Activated naive CD4-positive, alpha-beta T cell treated with anti-CD3 and anti-CD28 coated beads for 36 hours (primary cell): ENCODE measurements around the gene GPR42. TPM values are rescaled to one million over a fixed set of nuclear protein-coding genes. Genes with fewer than 3 reads are reported as not detected.

Source experiments
- CTCF ChIA-PET: fragments of 350-600 bp; sonication (Branson Sonifier 250); formaldehyde crosslinking; loops from one replicate; lab custom pipeline; 2021; ENCODE audit warnings: antibody characterized with exemption; lab: Charles Lee
- DNase-seq: peaks from one replicate; pipeline ENCODE4 v3.0.0-alpha.2; 2020
- H3K27ac Mint-ChIP-seq: one replicate; pipeline ENCODE4 v1.8.0; 2021; ENCODE audit warnings: mild to moderate bottlenecking, mixed read lengths
- H3K27me3 Mint-ChIP-seq: one replicate; pipeline ENCODE4 v1.8.0; 2021; ENCODE audit warnings: low read depth, mixed read lengths
- H3K36me3 Mint-ChIP-seq: one replicate; pipeline ENCODE4 v1.8.0; 2021; ENCODE audit warnings: low read depth, mixed read lengths
- H3K4me1 Mint-ChIP-seq: one replicate; pipeline ENCODE4 v1.8.0; 2021; ENCODE audit warnings: low read depth, mixed read lengths
- H3K4me3 Mint-ChIP-seq: one replicate; pipeline ENCODE4 v1.8.0; 2021; ENCODE audit warnings: mild to moderate bottlenecking, moderate library complexity, mixed read lengths
- H3K9me3 Mint-ChIP-seq: one replicate; pipeline ENCODE4 v1.8.0; 2021; ENCODE audit warnings: mixed read lengths
- intact Hi-C: fragments of 100-400 bp; cut with micrococcal nuclease; formaldehyde crosslinking; loops from one replicate; pipeline ENCODE4 v1.15.1; 2023
- total RNA-seq, 2 experiments: library from RNA; stranded (reverse); gene quantifications; one replicate each; pipeline ENCODE4 v1.2.3, GENCODE V29; 2021

The GPR42 gene
- total RNA-seq, 2 experiments from 2014 or later, result 0.17 to 0.30 TPM

DNA sequence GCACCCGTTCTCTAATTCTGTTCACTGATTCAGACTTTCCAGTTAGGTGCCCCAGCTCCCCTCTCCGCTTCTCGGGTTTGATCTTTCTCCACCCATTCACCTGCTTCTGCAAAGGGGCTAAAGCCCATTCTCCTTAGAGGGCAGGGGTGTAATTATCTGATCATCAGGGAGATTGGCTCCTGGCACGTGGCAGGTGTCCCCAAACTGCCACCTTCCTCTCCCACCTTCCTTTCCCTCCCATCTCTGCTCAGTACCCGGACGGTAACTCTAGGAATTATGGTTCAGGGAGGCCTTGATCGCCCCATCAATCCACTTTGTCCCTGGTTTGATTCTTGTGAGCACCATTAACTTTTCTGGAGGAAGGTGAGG is 23.0 kb upstream of the GPR42 start:
- Mint-ChIP-seq H3K27me3 (peaks cover 2% of the 10 kb centered on the region), H3K4me3 (peak overlapping the region; percentile 46), H3K4me1 (peaks cover 36% of the 10 kb centered on the region), H3K36me3 (no peaks in the 10 kb centered on the region), H3K27ac (peak overlapping the region; percentile 98), H3K9me3 (no peaks in the 10 kb centered on the region)
- no peak for DNase-seq
- intact Hi-C loops, result loop anchor here (1.0 to 2.0 kb wide), 7 partner anchors 15 to 363 kb away; partner anchors contain the start of gene LSR
- CTCF ChIA-PET, result interaction anchor here (0.6 to 1.5 kb wide), 4 partner anchors 10 to 156 kb away, joined by 4 to 8 read pairs (median 6); no protein-coding TSS in a partner anchor

- no peak overlapping the region for H3K4me3 Mint-ChIP-seq
- no peaks in the 10 kb centered on the region for H3K9me3 Mint-ChIP-seq
- peaks cover 38% of the 10 kb centered on the region for H3K4me1 Mint-ChIP-seq
- peak overlapping the region; percentile 9 for H3K27ac Mint-ChIP-seq
- peaks cover 2% of the 10 kb centered on the region for H3K27me3 Mint-ChIP-seq
- no peak for DNase-seq
- no peaks in the 10 kb centered on the region for H3K36me3 Mint-ChIP-seq
- CTCF ChIA-PET, result interaction anchor here (0.7 to 1.6 kb wide), 2 partner anchors 146 to 199 kb away, joined by 3 to 8 read pairs; no protein-coding TSS in a partner anchor
- intact Hi-C loops, result no loop called here
Observed at GRCh38 chr19:35348911-35349611, 21.8 kb upstream of the GPR42 start.

DNA sequence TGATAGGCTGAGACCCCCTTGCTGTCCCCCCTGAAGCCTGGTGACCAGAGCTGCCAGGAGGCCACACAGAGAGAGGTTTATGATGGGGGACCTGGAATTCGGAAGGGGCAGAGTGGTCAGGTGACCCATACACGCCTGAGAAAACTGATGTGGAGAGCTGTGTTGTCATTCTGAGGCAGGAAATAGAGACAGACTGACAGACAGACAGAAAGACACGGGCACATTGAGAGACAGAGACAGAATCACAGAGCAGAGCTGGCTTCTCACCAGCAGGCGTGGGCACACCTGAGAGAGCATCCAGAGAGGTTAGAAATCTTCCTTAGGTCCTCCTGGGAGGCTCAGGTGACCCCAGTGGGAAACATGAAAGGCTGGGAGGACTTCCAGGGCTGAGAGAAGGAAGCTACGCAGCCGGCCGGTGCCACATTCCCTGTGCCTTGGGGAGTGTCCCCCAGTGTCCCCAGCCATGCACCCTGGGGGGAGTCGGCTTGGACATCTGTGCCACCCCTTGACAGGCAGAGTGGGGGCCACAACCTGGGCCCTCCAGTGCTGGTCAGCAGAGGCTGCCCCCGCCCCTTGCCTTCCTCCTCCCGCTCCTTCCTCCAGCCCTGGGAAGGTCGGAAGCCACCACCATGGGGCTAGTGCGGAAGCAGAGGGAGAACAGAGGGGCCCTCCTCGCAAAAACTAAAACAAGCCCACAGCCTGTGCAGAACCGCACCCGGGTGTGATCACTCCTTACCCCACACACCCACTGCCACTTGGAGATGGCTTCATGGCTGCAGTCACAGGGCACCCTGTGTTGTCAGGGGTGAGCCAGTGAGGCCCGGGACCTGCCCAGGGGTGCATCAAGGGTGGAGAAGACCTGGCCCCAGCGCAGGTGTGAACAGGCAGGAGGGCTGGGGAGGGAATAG is 21.0 kb upstream of the GPR42 start:
- Mint-ChIP-seq H3K4me1 (peaks cover 38% of the 10 kb centered on the region), H3K36me3 (no peaks in the 10 kb centered on the region), H3K27me3 (peaks cover 2% of the 10 kb centered on the region), H3K9me3 (no peaks in the 10 kb centered on the region), H3K27ac (peak overlapping the region; percentile 9), H3K4me3 (no peak overlapping the region)
- intact Hi-C loops, result no loop called here
- no peak for DNase-seq
- CTCF ChIA-PET, result interaction anchor here (0.6 to 1.6 kb wide), 2 partner anchors 13 to 145 kb away, joined by 3 to 8 read pairs; no protein-coding TSS in a partner anchor

DNA sequence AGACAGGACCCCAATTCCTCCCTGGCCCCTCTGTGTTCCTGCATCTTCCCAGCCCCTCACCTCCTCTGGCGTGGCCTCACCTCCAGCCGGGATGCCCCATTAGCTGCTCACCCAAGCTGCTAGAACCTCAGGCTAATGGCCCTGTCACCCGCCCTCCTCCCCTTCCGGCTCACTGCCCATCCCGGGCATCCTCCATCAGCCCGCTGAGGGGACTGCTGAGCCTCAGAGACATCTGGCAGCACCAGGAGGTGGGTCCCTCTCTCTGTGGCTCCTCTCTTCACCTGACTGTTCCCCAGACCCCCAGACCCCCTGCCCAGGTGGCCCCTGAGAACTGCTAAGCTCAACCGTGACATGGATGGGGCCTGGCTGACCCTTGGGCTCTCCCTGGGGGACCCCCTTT is 20.3 kb upstream of the GPR42 start:
- Mint-ChIP-seq H3K27ac (no peak overlapping the region), H3K9me3 (no peaks in the 10 kb centered on the region), H3K4me3 (no peak overlapping the region), H3K4me1 (peaks cover 38% of the 10 kb centered on the region), H3K36me3 (no peaks in the 10 kb centered on the region), H3K27me3 (peaks cover 2% of the 10 kb centered on the region)
- no peak for DNase-seq
- intact Hi-C loops, result no loop called here
- CTCF ChIA-PET, result interaction anchor here (1.1 kb wide), 1 partner anchor 24 kb away, joined by 3 read pairs; no protein-coding TSS in a partner anchor

DNA sequence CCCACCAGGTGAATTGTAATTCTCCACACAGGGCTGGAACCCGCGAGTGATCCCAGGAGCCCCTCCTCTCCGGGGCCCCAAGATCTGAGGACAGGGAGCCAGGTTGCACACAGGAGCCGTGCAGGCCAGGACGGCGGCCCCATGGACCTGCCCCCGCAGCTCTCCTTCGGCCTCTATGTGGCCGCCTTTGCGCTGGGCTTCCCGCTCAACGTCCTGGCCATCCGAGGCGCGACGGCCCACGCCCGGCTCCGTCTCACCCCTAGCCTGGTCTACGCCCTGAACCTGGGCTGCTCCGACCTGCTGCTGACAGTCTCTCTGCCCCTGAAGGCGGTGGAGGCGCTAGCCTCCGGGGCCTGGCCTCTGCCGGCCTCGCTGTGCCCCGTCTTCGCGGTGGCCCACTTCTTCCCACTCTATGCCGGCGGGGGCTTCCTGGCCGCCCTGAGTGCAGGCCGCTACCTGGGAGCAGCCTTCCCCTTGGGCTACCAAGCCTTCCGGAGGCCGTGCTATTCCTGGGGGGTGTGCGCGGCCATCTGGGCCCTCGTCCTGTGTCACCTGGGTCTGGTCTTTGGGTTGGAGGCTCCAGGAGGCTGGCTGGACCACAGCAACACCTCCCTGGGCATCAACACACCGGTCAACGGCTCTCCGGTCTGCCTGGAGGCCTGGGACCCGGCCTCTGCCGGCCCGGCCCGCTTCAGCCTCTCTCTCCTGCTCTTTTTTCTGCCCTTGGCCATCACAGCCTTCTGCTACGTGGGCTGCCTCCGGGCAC is 19.3 kb upstream of the GPR42 start:
- no peaks in the 10 kb centered on the region for H3K9me3 Mint-ChIP-seq
- peaks cover 28% of the 10 kb centered on the region for H3K4me1 Mint-ChIP-seq
- DNase-seq, result no peak
- CTCF ChIA-PET, result interaction anchor here (1.1 to 5.4 kb wide), 2 partner anchors 23 to 117 kb away, joined by 3 to 52 read pairs; no protein-coding TSS in a partner anchor
- H3K27me3 Mint-ChIP-seq, result no peaks in the 10 kb centered on the region
- no peak overlapping the region for H3K4me3 Mint-ChIP-seq
- no peak overlapping the region for H3K27ac Mint-ChIP-seq
- H3K36me3 Mint-ChIP-seq, result no peaks in the 10 kb centered on the region
- intact Hi-C loops, result loop anchor here (1.0 kb wide), 2 partner anchors 117 to 144 kb away; no protein-coding TSS in a partner anchor

GRCh38 chr19:35352177-35352447 is 18.8 kb upstream of the GPR42 start:
- Mint-ChIP-seq H3K27ac (no peak overlapping the region), H3K27me3 (no peaks in the 10 kb centered on the region), H3K4me1 (peaks cover 23% of the 10 kb centered on the region), H3K4me3 (no peak overlapping the region), H3K36me3 (no peaks in the 10 kb centered on the region), H3K9me3 (no peaks in the 10 kb centered on the region)
- CTCF ChIA-PET, result interaction anchor here (0.7 to 5.4 kb wide), 8 partner anchors 83 to 143 kb away, joined by 3 to 52 read pairs (median 4); no protein-coding TSS in a partner anchor
- DNase-seq, result no peak
- intact Hi-C loops, result loop anchor here (1.0 kb wide), 2 partner anchors 116 to 143 kb away; no protein-coding TSS in a partner anchor

DNA sequence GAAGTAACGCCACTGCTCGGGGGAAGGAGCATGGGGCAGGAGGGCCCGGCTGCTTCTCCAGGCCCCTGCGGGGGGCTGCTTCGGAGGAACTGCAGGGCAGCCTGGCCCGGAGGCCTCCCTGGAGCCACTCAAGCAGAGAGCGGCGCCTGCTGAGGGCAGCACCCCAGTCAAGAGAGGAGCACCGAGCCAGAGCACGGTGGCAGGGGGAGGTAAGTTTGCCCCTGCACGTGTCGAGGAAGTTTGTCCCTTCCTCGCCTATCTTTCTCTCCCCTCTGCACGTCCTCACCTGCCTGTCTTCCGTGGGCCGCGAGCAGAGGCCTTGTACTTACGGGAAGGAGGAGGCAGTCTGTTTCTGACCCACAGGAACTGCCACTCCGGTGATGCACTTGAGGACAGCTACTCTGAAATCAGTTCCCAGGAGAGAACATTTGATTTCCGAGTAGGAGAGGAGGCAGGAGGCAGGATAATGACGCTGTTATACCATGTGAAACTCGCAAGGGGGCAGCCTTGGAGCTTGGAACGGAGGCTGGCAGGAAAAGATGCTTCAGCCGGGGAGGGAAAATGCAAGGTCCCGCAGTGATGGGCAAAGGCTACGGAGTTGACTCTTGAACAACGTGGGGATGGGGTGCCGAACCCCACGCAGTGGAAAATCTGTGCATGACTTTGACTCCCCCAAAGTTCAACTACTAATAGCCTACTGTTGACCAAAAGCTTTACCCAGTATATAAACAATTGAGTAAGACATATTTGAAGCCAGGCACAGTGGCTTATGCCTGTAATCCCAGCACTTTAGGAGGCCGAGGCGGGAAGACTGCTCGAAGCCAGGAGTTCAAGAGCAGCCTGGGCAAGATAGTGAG is 18.2 kb upstream of the GPR42 start:
- Mint-ChIP-seq H3K9me3 (no peaks in the 10 kb centered on the region), H3K4me1 (peaks cover 22% of the 10 kb centered on the region), H3K27ac (no peak overlapping the region), H3K36me3 (no peaks in the 10 kb centered on the region), H3K27me3 (no peaks in the 10 kb centered on the region), H3K4me3 (no peak overlapping the region)
- DNase-seq, result peak; percentile 85
- intact Hi-C loops, result loop anchor here (1.0 kb wide), 2 partner anchors 116 to 143 kb away; no protein-coding TSS in a partner anchor
- CTCF ChIA-PET, result interaction anchor here (0.6 to 5.4 kb wide), 24 partner anchors 9 to 356 kb away, joined by 3 to 52 read pairs (median 4); no protein-coding TSS in a partner anchor

DNA sequence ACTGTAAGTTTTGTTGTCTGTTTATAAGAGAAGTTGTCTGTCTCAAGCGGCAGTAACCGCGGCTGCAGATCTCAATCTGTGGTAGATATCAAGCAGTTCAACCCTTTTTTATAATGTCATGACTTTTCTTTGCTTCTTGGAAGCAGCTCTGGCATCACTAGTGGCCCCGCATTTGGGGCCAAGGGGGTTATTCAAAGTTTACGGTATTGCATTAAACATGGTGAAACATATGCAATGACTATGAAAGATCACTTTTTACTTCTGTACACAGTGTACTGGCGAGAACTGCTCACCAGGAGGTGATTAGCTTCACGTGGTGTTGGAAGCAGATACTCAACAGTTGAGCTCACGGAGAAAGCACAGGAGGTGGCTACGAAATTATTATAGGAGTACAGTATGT is 17.2 kb upstream of the GPR42 start:
- DNase-seq, result no peak
- H3K4me3 Mint-ChIP-seq, result no peak overlapping the region

GRCh38 chr19:35354898-35355297 is 16.0 kb upstream of the GPR42 start:
- CTCF ChIA-PET, result interaction anchor here (2.0 to 5.4 kb wide), 3 partner anchors 23 to 140 kb away, joined by 6 to 52 read pairs (median 44); no protein-coding TSS in a partner anchor
- DNase-seq, result no peak
- Mint-ChIP-seq H3K9me3 (no peaks in the 10 kb centered on the region), H3K36me3 (no peaks in the 10 kb centered on the region), H3K4me1 (peaks cover 18% of the 10 kb centered on the region), H3K27ac (no peak overlapping the region), H3K27me3 (no peaks in the 10 kb centered on the region), H3K4me3 (no peak overlapping the region)
- intact Hi-C loops, result no loop called here

More for the DNA sequence above, 17.2 kb upstream of the GPR42 start:
- Mint-ChIP-seq H3K4me1 (peaks cover 20% of the 10 kb centered on the region), H3K9me3 (no peaks in the 10 kb centered on the region), H3K36me3 (no peaks in the 10 kb centered on the region), H3K27ac (no peak overlapping the region), H3K27me3 (no peaks in the 10 kb centered on the region)
- CTCF ChIA-PET, result interaction anchor here (0.7 to 5.4 kb wide), 19 partner anchors 8 to 225 kb away, joined by 3 to 52 read pairs (median 4); no protein-coding TSS in a partner anchor
- intact Hi-C loops, result no loop called here

GRCh38 chr19:35355791-35356460 is 14.9 kb upstream of the GPR42 start:
- intact Hi-C loops, result no loop called here
- Mint-ChIP-seq H3K27me3 (no peaks in the 10 kb centered on the region), H3K36me3 (no peaks in the 10 kb centered on the region), H3K4me3 (no peak overlapping the region), H3K4me1 (peaks cover 18% of the 10 kb centered on the region), H3K9me3 (no peaks in the 10 kb centered on the region), H3K27ac (no peak overlapping the region)
- CTCF ChIA-PET, result interaction anchor here (0.6 to 5.4 kb wide), 5 partner anchors 21 to 234 kb away, joined by 3 to 52 read pairs (median 4); no protein-coding TSS in a partner anchor
- DNase-seq, result no peak
